GM12874 (cell line): ENCODE results near the gene A4GALT.

ENCODE experiments used
- CTCF ChIP-seq: IDR thresholded peaks from 2 replicates; pipeline ENCODE4 v1.5.1; 2011; ENCODE audit warnings: low read depth, mild to moderate bottlenecking, control low read depth, low read length, moderate library complexity; ENCODE audit not compliant: insufficient read depth

Gene A4GALT

GRCh38 chr22:42697542-42698013, 23.1 kb downstream of the A4GALT start:
- no peak for TF ChIP-seq CTCF

GRCh38 chr22:42696331-42696967, 24.2 kb downstream of the A4GALT start:
- no peak for TF ChIP-seq CTCF

GRCh38 chr22:42695294-42695693, 25.4 kb downstream of the A4GALT start:
- no peak for TF ChIP-seq CTCF

- no peak for TF ChIP-seq CTCF
Observed at GRCh38 chr22:42693763-42694683, 26.6 kb downstream of the A4GALT start.

- TF ChIP-seq CTCF: no peak
Observed at GRCh38 chr22:42693055-42693762, 27.5 kb downstream of the A4GALT start.

- TF ChIP-seq CTCF: peak; percentile 66
Observed at GRCh38 chr22:42692239-42693054, 28.2 kb downstream of the A4GALT start.
